Type B pancreatic cell (in vitro differentiated cells): Measurements from ENCODE around the gene ITPKB. TPM values are rescaled to one million over a fixed set of nuclear protein-coding genes. Genes with fewer than 3 reads are reported as not detected.
A peak's percentile ranks its signal among the peaks of the same experiment; 100 is the strongest.

ENCODE experiments used
- DNase-seq: peaks from one replicate; pipeline ENCODE4 v3.0.0; 2021; ENCODE audit warnings: mixed read lengths; ENCODE audit not compliant: unreplicated experiment; ENCODE audit errors: extremely low spot score
- H3K27ac Mint-ChIP-seq: 2 replicates; pipeline ENCODE4 v1.8.0; 2021; ENCODE audit warnings: mild to moderate bottlenecking, mixed read lengths
- H3K27me3 Mint-ChIP-seq: 2 replicates; pipeline ENCODE4 v1.8.0; 2021; ENCODE audit warnings: mixed read lengths
- H3K36me3 Mint-ChIP-seq: 2 replicates; pipeline ENCODE4 v1.8.0; 2021; ENCODE audit warnings: mixed read lengths
- H3K4me1 Mint-ChIP-seq: one replicate; pipeline ENCODE4 v1.8.0; 2021; ENCODE audit warnings: mixed read lengths; ENCODE audit not compliant: unreplicated experiment
- H3K4me3 Mint-ChIP-seq: 2 replicates; pipeline ENCODE4 v1.8.0; 2021; ENCODE audit warnings: mild to moderate bottlenecking, mixed read lengths
- H3K9me3 Mint-ChIP-seq: 2 replicates; pipeline ENCODE4 v1.8.0; 2021; ENCODE audit warnings: mixed read lengths
- CTCF ChIP-seq: fragments of 200-600 bp; sonication (generic); conservative IDR thresholded peaks from 2 replicates; pipeline ENCODE4 v1.5.0; 2021; ENCODE audit warnings: antibody characterized with exemption, mild to moderate bottlenecking
- total RNA-seq: library from RNA; stranded (reverse); gene quantifications from 2 replicates; pipeline ENCODE4 v1.2.1, GENCODE V29; 2021; ENCODE audit warnings: low replicate concordance

The ITPKB gene
- total RNA-seq, 1 donor from 2014 or later, result 31.4 TPM

GRCh38 chr1:226733304-226733703 is 5.8 kb downstream of the ITPKB start:
- Mint-ChIP-seq H3K4me1 (peaks cover 33% of the 10 kb centered on the region), H3K4me3 (peak overlapping the region; percentile 66), H3K27ac (no peak overlapping the region), H3K9me3 (no peaks in the 10 kb centered on the region), H3K27me3 (no peaks in the 10 kb centered on the region), H3K36me3 (peaks cover 31% of the 10 kb centered on the region)
- no peak for TF ChIP-seq CTCF
- no peak for DNase-seq

DNA sequence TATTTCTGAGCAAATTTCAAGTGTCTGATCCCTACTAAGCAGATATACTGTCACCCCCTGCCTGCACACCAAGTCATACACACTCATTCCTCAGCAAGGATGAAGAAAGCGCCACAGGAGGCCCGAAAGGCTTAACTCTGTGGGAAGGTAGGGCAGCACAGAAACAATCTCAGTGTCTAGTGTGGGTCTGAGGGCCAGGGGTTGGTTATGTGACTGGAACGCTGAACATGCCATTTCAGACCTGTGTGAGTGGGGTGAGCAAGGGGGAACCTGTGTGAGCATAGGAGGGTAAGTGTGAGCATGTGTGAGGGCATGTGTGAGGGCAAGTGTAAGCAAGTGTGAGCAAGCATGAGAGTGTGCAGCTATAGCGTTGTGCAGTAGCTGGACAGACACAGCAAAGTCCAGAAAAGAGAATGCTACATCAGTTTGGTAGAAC is 6.2 kb downstream of the ITPKB start:
- Mint-ChIP-seq H3K4me1 (peaks cover 37% of the 10 kb centered on the region), H3K27me3 (no peaks in the 10 kb centered on the region), H3K27ac (no peak overlapping the region), H3K9me3 (no peaks in the 10 kb centered on the region), H3K36me3 (peaks cover 35% of the 10 kb centered on the region), H3K4me3 (peak overlapping the region; percentile 66)
- TF ChIP-seq CTCF, result no peak
- DNase-seq, result no peak

DNA sequence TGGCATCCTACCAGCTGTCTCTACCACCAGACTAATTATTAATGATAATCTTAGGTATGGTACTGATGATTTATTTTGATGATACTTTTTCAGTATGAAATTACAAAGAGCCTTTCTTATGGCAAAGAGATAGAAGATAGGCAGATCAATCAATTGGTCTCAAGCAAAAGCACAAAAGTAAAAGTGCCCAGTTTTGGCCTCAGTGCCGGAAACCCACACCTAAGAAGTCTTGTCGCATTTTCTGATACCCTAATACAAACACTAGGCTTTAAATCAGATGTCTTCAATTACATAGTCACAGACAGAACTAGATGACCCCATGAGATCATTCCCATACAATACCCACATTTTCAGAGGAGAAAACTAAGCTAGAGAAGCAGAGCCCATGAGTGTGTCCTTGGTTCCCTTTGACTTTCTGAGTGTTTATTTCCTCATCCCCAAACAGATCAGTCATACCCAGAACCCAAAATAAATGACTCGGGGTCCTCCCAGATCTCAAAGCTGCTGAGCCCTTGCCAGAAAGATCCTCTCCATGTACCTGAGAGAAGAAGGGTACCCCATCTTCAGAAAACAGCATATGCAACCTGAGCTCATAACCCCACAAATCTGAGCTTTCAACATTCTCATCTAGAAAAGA is 7.7 kb downstream of the ITPKB start:
- no peak for DNase-seq
- Mint-ChIP-seq H3K36me3 (peaks cover 46% of the 10 kb centered on the region), H3K27me3 (no peaks in the 10 kb centered on the region), H3K9me3 (no peaks in the 10 kb centered on the region), H3K27ac (peak overlapping the region; percentile 15), H3K4me3 (peak overlapping the region; percentile 34), H3K4me1 (peaks cover 52% of the 10 kb centered on the region)
- TF ChIP-seq CTCF, result no peak

DNA sequence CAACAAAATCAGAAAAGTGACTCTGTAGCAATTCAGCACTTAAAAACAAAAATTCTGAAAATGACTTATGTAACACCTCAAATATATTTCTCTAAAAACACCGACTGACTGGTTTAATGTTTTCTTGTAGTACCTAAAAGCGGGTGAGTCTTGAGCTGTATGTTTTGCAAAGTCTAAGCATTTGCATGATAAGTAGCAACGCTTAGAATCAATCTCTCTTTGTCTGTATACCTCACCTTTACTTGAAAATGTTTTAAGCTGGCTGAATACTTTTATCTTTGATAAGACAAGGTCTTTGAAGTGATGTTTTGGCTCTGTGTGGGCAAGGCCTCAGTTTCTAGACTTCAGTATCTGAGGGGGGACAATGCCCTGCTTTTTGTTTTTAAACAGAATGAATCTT is 8.2 kb downstream of the ITPKB start:
- Mint-ChIP-seq H3K4me1 (peaks cover 52% of the 10 kb centered on the region), H3K9me3 (no peaks in the 10 kb centered on the region), H3K36me3 (peaks cover 46% of the 10 kb centered on the region), H3K27ac (no peak overlapping the region), H3K27me3 (no peaks in the 10 kb centered on the region), H3K4me3 (no peak overlapping the region)
- no peak for TF ChIP-seq CTCF
- no peak for DNase-seq

GRCh38 chr1:226730071-226730470 is 9.0 kb downstream of the ITPKB start:
- no peak for DNase-seq
- H3K4me3 Mint-ChIP-seq, result no peak overlapping the region
- H3K27me3 Mint-ChIP-seq, result no peaks in the 10 kb centered on the region
- no peaks in the 10 kb centered on the region for H3K9me3 Mint-ChIP-seq
- H3K36me3 Mint-ChIP-seq, result peaks cover 45% of the 10 kb centered on the region
- TF ChIP-seq CTCF, result no peak
- peaks cover 53% of the 10 kb centered on the region for H3K4me1 Mint-ChIP-seq
- H3K27ac Mint-ChIP-seq, result no peak overlapping the region
